K562 (cell line): Measurements from ENCODE around the gene RUNDC1. TPM values are rescaled to one million over a fixed set of nuclear protein-coding genes. Genes with fewer than 3 reads are reported as not detected.

Experiments
- DNMT1 ChIP-seq: fragments of 450-650 bp; IDR thresholded peaks from 2 replicates; pipeline ENCODE4 v1.6.1; 2016; ENCODE audit warnings: antibody characterized with exemption, mild to moderate bottlenecking
- ILK ChIP-seq: fragments of 450-650 bp; IDR thresholded peaks from 2 replicates; pipeline ENCODE4 v1.6.1; 2016; ENCODE audit warnings: missing genetic modification characterization, low read depth, mild to moderate bottlenecking, missing compliant biosample characterization, moderate library complexity, borderline replicate concordance
- MAFF ChIP-seq: IDR thresholded peaks from 2 replicates; pipeline ENCODE4 v1.6.1; 2012; ENCODE audit warnings: low read length, improper control_type of control experiment
- MBD2 ChIP-seq: sonication (generic); IDR thresholded peaks from 2 replicates; pipeline ENCODE4 v1.6.1; 2016; ENCODE audit warnings: low read depth, borderline replicate concordance
- POU5F1 ChIP-seq: fragments of 150-350 bp; IDR thresholded peaks from 2 replicates; pipeline ENCODE4 v1.6.1; 2014; ENCODE audit warnings: borderline replicate concordance, low read length, low read depth, mild to moderate bottlenecking; ENCODE audit not compliant: partially characterized antibody
- SIX5 ChIP-seq, 2 experiments: IDR thresholded peaks; 2 replicates each; pipeline ENCODE4 v1.6.1; 2011; ENCODE audit warnings: low read length in 2 of 2, borderline replicate concordance in 1 of 2, low read depth in 1 of 2, mild to moderate bottlenecking in 1 of 2, moderate library complexity in 1 of 2; ENCODE audit not compliant: insufficient read depth in 1 of 2
- SREBF2 ChIP-seq: sonication (generic); formaldehyde crosslinking; IDR thresholded peaks from 2 replicates; pipeline ENCODE4 v1.4.0; 2020; ENCODE audit warnings: mild to moderate bottlenecking, missing genetic modification reagents
- SRSF9 ChIP-seq: fragments of 200-400 bp; formaldehyde crosslinking; IDR thresholded peaks from 2 replicates; pipeline ENCODE4 v1.6.1; 2017; ENCODE audit warnings: low read depth, low read length, borderline replicate concordance
- XRCC4 ChIP-seq: IDR thresholded peaks from one replicate; pipeline ENCODE4 v1.6.1; 2011; ENCODE audit not compliant: insufficient read depth, insufficient read length; ENCODE audit errors: extremely low read depth
- ZNF232 ChIP-seq: sonication (generic); formaldehyde crosslinking; IDR thresholded peaks from 2 replicates; pipeline ENCODE4 v1.8.0; 2022; ENCODE audit warnings: mild to moderate bottlenecking, missing genetic modification reagents
- polyA plus RNA-seq, 8 experiments: library from polyadenylated mRNA; depleted of rRNA in 4 of 8; stranded (reverse) in 5 of 8; unstranded in 3 of 8; fragments of >200 nt; fragmentation: Nextera tagmentation in 2 of 8; fragmentation: Illumina TruSeq in 1 of 8; extraction: Ambion mirVana in 2 of 8; extraction: Trizol in 1 of 8; gene quantifications; 2 replicates each; pipeline versions ENCODE4 v1.2.1 to v1.2.3, GENCODE V29; 2011 to 2014; ENCODE audit warnings: inconsistent platforms in 1 of 8, missing spikeins in 1 of 8
- total RNA-seq, 7 experiments: library from RNA; depleted of rRNA in 6 of 7; stranded (reverse); fragments of >200 nt in 6 of 7; fragmentation: Illumina TruSeq in 2 of 7; extraction: Trizol in 2 of 7; gene quantifications; 2 replicates each; pipeline versions ENCODE4 v1.2.1 to v1.2.3, GENCODE V29; 2011 to 2021; ENCODE audit warnings: low replicate concordance in 1 of 7
- TF ChIP-seq, protein P1 (sequence below), 2 experiments: fragments of 450-650 bp; formaldehyde crosslinking in 1 of 2; IDR thresholded peaks; 2 replicates each; pipeline versions ENCODE4 v1.4.0 to v1.6.1; 2014 to 2020; ENCODE audit warnings: mild to moderate bottlenecking in 2 of 2, borderline replicate concordance in 1 of 2, low read depth in 1 of 2
- TF ChIP-seq, protein P2 (sequence below): fragments of 450-650 bp; formaldehyde crosslinking; IDR thresholded peaks from 2 replicates; pipeline ENCODE4 v1.4.0; 2022; ENCODE audit warnings: missing genetic modification characterization
- TF ChIP-seq, protein P3 (sequence below): sonication (generic); formaldehyde crosslinking; IDR thresholded peaks from 2 replicates; pipeline ENCODE4 v1.8.1; 2023; ENCODE audit warnings: mild to moderate bottlenecking, missing genetic modification reagents

The RUNDC1 gene
- total and polyA plus RNA-seq, 9 of the 15 experiments (the other 6 are each of a cell fraction or from before 2014, with no cell fraction given): 3.4 to 12.6 (median 9.4) TPM

DNA sequence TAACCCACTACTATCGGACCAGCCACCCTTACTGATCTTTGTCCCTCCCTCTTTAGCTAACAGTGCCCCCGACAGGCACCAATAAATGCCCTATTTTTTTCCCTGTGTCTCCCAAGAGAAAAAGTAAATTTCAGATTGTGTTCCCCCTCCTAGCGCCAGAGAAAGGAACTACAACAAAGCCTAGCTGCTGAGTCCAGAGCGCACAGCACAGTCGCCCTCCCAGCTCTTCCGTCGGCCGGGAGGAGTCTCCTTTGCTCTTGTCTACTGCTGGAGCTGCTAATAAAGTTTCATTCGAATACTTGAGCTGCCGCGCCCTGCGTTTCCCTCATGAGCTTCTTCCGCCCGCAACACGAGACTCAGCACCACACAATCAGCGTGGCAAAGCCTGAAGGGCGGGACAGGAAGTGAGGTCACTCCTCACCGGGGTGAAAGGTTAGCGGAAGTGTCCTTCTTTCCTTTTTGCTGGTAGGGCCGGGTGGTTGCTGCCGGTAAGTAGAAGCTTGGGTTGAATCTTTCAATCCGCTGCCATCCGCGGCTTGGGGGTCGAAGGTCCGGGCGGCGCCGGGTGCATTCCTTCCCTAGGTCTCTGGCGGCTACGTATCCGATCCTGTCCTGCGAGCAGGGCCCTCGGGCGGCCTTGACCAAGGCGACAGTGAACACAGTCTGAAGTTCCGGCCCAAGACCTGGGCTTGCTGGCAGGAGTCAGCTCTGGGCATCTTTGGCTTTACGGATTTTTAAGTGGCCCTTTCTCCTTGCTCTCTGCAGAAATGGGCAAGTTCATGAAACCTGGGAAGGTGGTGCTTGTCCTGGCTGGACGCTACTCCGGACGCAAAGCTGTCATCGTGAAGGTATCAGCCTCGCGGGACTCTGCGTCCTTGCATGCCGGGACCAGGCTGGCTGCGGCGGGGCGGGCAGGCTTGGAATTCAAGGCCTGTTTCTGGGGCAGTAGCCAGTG, 17.9 kb downstream of the RUNDC1 start, which contains the start of gene RPL27 (continued):
- TF ChIP-seq SREBF2 (CRISPR knock-in tag) (no peak), MBD2 (peak; percentile 88), XRCC4 (no peak), ILK (tag) (no peak), ZNF232 (CRISPR knock-in tag) (no peak), DNMT1 (no peak), MAFF (peak; percentile 40; the same call in 1 of the 2 replicates), POU5F1 (peak; percentile 69), SIX5 (IDR thresholded peaks at IDR 0.05; ENCODE audit: borderline replicate concordance in 1 of 2, insufficient read depth in 1 of 2, low read depth in 1 of 2, low read length in 2 of 2) (peak; percentile 64 to 69; a peak in 3 of 4 replicates), SRSF9 (no peak)
- TF ChIP-seq, protein P1, sequence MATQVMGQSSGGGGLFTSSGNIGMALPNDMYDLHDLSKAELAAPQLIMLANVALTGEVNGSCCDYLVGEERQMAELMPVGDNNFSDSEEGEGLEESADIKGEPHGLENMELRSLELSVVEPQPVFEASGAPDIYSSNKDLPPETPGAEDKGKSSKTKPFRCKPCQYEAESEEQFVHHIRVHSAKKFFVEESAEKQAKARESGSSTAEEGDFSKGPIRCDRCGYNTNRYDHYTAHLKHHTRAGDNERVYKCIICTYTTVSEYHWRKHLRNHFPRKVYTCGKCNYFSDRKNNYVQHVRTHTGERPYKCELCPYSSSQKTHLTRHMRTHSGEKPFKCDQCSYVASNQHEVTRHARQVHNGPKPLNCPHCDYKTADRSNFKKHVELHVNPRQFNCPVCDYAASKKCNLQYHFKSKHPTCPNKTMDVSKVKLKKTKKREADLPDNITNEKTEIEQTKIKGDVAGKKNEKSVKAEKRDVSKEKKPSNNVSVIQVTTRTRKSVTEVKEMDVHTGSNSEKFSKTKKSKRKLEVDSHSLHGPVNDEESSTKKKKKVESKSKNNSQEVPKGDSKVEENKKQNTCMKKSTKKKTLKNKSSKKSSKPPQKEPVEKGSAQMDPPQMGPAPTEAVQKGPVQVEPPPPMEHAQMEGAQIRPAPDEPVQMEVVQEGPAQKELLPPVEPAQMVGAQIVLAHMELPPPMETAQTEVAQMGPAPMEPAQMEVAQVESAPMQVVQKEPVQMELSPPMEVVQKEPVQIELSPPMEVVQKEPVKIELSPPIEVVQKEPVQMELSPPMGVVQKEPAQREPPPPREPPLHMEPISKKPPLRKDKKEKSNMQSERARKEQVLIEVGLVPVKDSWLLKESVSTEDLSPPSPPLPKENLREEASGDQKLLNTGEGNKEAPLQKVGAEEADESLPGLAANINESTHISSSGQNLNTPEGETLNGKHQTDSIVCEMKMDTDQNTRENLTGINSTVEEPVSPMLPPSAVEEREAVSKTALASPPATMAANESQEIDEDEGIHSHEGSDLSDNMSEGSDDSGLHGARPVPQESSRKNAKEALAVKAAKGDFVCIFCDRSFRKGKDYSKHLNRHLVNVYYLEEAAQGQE (IDR thresholded peaks at IDR 0.05; ENCODE audit: borderline replicate concordance): peak; percentile 64; the same call in 1 of the 2 replicates
- TF ChIP-seq, protein P1 (CRISPR knock-in tag; IDR thresholded peaks at IDR 0.05; ENCODE audit: low read depth): 0 out of 2 replicates have a peak, but pooled peaks have one; percentile 25
- TF ChIP-seq, protein P2, sequence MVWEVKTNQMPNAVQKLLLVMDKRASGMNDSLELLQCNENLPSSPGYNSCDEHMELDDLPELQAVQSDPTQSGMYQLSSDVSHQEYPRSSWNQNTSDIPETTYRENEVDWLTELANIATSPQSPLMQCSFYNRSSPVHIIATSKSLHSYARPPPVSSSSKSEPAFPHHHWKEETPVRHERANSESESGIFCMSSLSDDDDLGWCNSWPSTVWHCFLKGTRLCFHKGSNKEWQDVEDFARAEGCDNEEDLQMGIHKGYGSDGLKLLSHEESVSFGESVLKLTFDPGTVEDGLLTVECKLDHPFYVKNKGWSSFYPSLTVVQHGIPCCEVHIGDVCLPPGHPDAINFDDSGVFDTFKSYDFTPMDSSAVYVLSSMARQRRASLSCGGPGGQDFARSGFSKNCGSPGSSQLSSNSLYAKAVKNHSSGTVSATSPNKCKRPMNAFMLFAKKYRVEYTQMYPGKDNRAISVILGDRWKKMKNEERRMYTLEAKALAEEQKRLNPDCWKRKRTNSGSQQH (CRISPR knock-in tag): no peak
- TF ChIP-seq, protein P3, sequence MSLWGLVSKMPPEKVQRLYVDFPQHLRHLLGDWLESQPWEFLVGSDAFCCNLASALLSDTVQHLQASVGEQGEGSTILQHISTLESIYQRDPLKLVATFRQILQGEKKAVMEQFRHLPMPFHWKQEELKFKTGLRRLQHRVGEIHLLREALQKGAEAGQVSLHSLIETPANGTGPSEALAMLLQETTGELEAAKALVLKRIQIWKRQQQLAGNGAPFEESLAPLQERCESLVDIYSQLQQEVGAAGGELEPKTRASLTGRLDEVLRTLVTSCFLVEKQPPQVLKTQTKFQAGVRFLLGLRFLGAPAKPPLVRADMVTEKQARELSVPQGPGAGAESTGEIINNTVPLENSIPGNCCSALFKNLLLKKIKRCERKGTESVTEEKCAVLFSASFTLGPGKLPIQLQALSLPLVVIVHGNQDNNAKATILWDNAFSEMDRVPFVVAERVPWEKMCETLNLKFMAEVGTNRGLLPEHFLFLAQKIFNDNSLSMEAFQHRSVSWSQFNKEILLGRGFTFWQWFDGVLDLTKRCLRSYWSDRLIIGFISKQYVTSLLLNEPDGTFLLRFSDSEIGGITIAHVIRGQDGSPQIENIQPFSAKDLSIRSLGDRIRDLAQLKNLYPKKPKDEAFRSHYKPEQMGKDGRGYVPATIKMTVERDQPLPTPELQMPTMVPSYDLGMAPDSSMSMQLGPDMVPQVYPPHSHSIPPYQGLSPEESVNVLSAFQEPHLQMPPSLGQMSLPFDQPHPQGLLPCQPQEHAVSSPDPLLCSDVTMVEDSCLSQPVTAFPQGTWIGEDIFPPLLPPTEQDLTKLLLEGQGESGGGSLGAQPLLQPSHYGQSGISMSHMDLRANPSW (CRISPR knock-in tag): peak; percentile 59; the same call in 1 of the 2 replicates
